Peyer's patch (tissue), 4 donors: Measurements from ENCODE around the gene ACAD8.

Source experiments
- CTCF ChIP-seq, 6 experiments: fragments of 450-650 bp in 4 of 6; fragments of 200-600 bp in 2 of 6; sonication (generic) in 1 of 6; IDR thresholded peaks; one replicate each; pipeline ENCODE4 v1.5.1; 2017 to 2019; ENCODE audit warnings: antibody characterized with exemption in 6 of 6, mild to moderate bottlenecking in 3 of 6, moderate library complexity in 1 of 6
- POLR2A ChIP-seq, 2 donors: fragments of 450-650 bp; IDR thresholded peaks; one replicate each; pipeline ENCODE4 v1.5.1; 2017; ENCODE audit warnings: antibody characterized with exemption in 2 of 2, mild to moderate bottlenecking in 2 of 2, moderate library complexity in 2 of 2

GRCh38 chr11:134313379-134313778 lies 60.0 kb downstream of the ACAD8 start:
- no peak for TF ChIP-seq CTCF (IDR thresholded peaks at IDR 0.05)
- TF ChIP-seq POLR2A (IDR thresholded peaks at IDR 0.05): no peak
